Astrocyte of the cerebellum (primary cell): Measurements from ENCODE around the gene DALRD3.
A peak's percentile ranks its signal among the peaks of the same experiment; 100 is the strongest.

Experiments
- DNase-seq: peaks from one replicate; pipeline ENCODE4 v3.0.0-alpha.2; 2011; ENCODE audit warnings: low read depth
- H3K4me3 ChIP-seq: 2 replicates; pipeline ENCODE4 v1.5.1; 2011; ENCODE audit warnings: mild to moderate bottlenecking, low read depth, low read length, moderate library complexity
- in situ Hi-C: cut with HindIII; loops from 2 replicates; pipeline ENCODE4 v1.10.0; 2017; ENCODE audit warnings: low sequenced_read_pairs
- TF ChIP-seq, protein P1 (sequence below): IDR thresholded peaks from 2 replicates; pipeline ENCODE4 v1.5.1; 2012; ENCODE audit warnings: low read length, low read depth, moderate library complexity, mild to moderate bottlenecking; ENCODE audit errors: missing control alignments

The DALRD3 gene

DNA sequence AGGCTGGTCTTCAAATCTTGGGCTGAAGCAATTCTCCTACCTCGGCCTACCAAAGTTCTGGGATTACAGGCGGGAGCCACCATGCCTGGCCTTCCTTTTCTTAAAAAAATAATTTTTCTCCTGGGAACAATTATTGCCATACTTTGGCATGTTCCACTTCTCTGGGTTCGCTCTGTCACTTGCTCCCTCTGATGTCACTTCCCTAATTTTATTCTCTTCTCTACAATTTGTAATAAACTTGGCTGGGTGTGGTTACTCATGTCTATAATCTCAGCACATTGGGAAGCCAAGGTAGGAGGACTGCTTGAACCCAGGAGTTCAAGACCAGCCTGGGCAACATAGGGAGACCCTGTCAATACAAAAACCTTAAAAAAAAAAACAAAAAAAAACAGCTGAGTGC is 16.9 kb upstream of the DALRD3 start:
- in situ Hi-C loops, result no loop called here
- DNase-seq, result no peak
- H3K4me3 ChIP-seq, result no peak overlapping the region
- TF ChIP-seq, protein P1, sequence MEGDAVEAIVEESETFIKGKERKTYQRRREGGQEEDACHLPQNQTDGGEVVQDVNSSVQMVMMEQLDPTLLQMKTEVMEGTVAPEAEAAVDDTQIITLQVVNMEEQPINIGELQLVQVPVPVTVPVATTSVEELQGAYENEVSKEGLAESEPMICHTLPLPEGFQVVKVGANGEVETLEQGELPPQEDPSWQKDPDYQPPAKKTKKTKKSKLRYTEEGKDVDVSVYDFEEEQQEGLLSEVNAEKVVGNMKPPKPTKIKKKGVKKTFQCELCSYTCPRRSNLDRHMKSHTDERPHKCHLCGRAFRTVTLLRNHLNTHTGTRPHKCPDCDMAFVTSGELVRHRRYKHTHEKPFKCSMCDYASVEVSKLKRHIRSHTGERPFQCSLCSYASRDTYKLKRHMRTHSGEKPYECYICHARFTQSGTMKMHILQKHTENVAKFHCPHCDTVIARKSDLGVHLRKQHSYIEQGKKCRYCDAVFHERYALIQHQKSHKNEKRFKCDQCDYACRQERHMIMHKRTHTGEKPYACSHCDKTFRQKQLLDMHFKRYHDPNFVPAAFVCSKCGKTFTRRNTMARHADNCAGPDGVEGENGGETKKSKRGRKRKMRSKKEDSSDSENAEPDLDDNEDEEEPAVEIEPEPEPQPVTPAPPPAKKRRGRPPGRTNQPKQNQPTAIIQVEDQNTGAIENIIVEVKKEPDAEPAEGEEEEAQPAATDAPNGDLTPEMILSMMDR, result no peak

DNA sequence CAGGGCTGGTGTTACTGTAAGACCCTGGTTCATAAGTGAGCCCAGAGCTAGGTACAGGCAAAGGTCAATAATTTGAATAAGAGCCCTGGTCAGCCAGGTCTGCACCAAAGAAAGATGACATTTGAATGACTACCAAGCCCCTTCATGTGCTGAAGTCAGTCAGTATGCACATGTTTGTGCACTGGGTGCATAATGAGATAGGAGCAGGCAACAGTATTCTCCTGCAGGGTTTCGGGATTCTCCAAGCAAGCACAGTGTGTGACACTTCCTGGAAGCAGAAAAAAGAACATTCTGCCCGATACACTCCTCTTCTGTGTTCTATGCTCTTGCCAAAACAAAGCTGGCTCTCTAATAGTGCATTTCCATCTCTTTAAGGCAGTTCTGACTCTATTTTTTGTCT is 16.3 kb upstream of the DALRD3 start:
- TF ChIP-seq, protein P1, result no peak
- no peak for DNase-seq
- no peak overlapping the region for H3K4me3 ChIP-seq
- in situ Hi-C loops, result no loop called here

DNA sequence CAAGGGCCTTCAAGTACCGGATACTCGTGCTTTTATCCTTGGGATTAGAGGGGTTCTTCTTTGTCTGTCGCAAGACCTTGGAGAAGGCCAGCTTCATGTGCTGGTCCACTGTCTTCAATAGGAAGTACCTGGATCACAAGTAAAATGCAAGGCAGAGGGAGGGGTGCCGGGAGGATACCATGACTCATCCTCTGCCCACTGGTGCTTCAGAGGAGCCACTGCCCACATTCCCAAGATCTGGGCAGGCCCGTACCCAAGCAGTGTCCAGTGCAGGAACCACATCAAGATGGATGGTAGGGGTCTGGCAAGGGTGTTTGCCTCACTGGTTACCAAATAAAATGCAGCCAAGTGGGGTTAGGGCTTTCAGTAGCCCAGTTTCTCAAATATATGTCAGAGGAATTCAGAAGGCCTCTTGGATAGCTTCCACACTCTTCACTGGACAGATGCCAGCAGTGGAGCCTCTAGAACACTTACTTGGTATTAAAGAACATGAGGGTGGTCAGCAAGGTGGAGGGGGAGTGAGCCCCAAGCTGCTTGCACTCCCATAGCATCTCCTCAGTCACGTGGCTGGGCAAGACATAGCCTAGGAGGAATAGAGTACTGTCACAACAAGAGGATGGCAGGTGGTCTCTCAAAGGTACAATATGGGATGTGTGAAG is 14.4 kb upstream of the DALRD3 start:
- TF ChIP-seq, protein P1, result no peak
- in situ Hi-C loops, result no loop called here
- no peak for DNase-seq
- H3K4me3 ChIP-seq, result no peak overlapping the region

DNA sequence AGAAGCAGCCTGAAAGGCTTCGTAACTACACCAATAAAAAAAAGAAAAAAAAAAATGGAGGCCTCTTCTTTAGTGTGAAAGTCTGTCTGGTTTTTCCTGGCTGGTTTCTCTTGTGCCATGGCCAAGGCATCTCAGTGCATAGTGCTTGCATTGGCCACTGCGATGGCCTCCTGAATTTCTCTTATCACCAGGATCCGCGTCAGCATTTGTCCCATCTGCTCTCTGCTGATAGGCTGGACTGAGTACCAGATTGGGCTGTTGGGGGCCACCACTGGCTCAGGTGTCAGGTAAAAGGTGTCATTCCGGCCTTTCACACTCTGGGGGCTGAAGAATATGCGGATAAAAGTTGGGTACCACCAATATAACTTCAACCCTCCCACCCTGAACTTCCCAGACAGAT is 11.9 kb upstream of the DALRD3 start:
- no peak for DNase-seq
- TF ChIP-seq, protein P1, result no peak
- in situ Hi-C loops, result no loop called here

DNA sequence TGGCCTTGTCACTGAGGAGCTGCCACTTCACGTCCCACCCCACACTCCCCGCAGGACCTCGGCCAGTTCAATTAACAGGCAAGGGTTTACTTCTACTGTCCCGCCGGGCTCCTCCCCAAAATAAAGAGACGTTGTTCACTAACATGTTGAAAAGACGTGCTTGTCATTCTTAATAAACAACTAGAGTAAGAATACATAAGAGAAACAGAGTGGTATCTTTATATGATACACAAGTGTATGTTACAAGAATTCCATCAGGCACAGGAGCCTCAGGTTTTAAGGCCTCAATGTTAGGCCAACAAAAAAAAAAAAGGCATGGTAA is 11.1 kb upstream of the DALRD3 start:
- TF ChIP-seq, protein P1, result no peak
- no peak for DNase-seq
- peak overlapping the region; percentile 87 for H3K4me3 ChIP-seq
- in situ Hi-C loops, result no loop called here

More for the DNA sequence above, 11.9 kb upstream of the DALRD3 start:
- H3K4me3 ChIP-seq, result no peak overlapping the region

DNA sequence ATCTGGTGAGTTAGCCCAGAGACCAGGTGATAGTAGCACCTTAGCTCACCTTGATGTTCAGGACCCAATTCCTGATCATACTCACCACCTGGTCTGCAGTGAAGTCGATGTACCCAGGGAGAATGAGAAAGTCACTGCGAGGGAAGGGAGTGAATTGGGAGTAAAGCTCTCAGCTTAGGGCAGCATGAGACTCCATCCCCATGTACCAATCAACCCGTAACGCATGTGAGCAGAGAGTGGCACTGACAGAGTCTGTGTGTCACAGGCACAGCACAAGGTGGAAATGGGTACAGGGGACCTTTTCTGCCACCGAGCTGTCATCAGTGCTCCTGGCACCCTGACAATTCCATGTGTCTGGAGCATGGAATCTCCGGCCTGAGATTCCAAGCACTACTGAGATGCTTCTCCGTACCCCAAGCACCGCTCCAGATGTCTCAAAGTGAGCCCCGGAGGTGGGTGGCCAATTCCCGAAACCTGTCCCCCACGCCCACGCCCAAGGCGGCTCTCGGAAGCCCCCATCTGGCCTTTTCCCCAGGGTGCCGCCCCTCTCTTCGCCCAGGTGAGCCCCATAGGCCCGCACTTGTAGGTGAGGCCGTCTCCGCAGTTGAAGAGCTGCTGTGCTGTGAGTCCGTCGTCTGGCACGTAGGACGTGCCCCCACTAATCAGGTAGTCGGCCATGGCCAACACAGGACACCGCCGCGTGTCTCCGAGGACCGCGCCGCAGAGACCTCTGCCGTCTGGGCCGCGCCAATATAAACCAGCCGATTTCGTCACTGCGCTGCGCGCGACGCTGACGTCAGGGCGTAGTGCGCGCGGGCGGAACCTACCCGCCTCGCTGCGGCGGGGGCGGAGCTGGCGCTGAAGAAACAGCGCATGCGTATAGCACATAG is 10.5 kb upstream of the DALRD3 start, which contains the start of gene IMPDH2:
TSS of gene IMPDH2 (minus strand) at position 726 of the 890 bp plus-strand sequence. CDS start at position 678, 48 bp downstream.
- peak within 1 kb of the TSS; percentile 87 for H3K4me3 ChIP-seq
- peak; percentile 76 for DNase-seq
- TF ChIP-seq, protein P1, result peak; percentile 8
- in situ Hi-C loops, result no loop called here
